Measurements from ENCODE around the gene IFI44. TPM values are rescaled to one million over a fixed set of nuclear protein-coding genes. Genes with fewer than 3 reads are reported as not detected.

Gene IFI44
- total and polyA plus RNA-seq, 4 donors: 5.9 to 17.9 (median 9.7) TPM

DNA sequence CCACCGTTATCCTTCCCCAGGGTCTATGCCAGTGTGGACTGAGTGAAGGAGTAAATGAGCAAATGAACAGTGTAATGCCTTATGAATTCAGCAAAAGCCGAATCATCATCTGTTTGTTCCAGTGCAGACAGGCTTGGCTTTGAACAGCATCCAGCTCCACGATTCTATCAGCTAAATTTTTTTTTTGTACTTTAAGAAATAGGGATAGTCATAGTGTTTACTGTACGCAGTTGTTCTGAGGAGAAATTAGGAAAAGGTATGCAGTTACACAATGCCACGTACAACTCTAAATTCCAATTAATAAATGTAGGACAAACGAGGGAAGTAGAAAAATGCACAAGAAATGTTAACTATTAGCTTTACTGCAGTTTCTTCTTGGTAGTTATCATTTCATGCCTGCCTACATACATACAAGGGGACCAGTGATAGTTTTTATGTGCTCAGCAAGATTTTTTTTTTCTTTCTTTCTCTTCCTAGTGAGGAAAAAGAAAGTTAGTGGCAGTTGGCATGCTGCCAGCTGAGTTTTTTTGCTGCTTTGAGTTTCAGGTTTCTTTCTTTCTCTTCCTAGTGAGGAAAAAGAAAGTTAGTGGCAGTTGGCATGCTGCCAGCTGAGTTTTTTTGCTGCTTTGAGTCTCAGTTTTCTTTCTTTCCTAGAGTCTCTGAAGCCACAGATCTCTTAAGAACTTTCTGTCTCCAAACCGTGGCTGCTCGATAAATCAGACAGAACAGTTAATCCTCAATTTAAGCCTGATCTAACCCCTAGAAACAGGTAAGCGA is 29.6 kb upstream of the IFI44 start, which contains the start of gene IFI44L:
IFI44L (plus strand) TSS at position 646 of the 777 bp plus-strand sequence. CDS start 7,468 bp downstream, outside the sequence.
- peaks cover 0 to 16% (median 7%) of the 10 kb centered on the region in 4 donors for H3K4me1 ChIP-seq (ENCODE audit: control insufficient read depth in 4 of 4, insufficient read depth in 4 of 4, low read length in 3 of 4)
- H3K27ac ChIP-seq (ENCODE audit: low read depth in 1 of 2, low read length in 2 of 2): peak within 1 kb of the TSS; percentile 29 to 33
- DNase-seq (ENCODE audit: low spot score): no peak
- no peaks in the 10 kb centered on the region for H3K36me3 ChIP-seq (ENCODE audit: control insufficient read depth in 4 of 4, insufficient read depth in 3 of 4, low read depth in 1 of 4, low read length in 3 of 4)
- H3K27me3 ChIP-seq (ENCODE audit: control insufficient read depth in 4 of 4, insufficient read depth in 4 of 4, low read length in 3 of 4): no peaks in the 10 kb centered on the region
- 29% methylated on average over 9 of the region's 9 CpGs for WGBS
- TF ChIP-seq SP1 (IDR thresholded peaks at IDR 0.05) (no peak), RXRA (IDR thresholded peaks at IDR 0.05) (no peak), NR2F2 (IDR thresholded peaks at IDR 0.05) (no peak), GABPA (IDR thresholded peaks at IDR 0.05 in 1 of 2, conservative IDR thresholded peaks at IDR 0.05 in 1 of 2) (no peak), FOXA2 (IDR thresholded peaks at IDR 0.05) (no peak), TAF1 (conservative IDR thresholded peaks at IDR 0.05) (no peak)
- TF ChIP-seq, protein P1, sequence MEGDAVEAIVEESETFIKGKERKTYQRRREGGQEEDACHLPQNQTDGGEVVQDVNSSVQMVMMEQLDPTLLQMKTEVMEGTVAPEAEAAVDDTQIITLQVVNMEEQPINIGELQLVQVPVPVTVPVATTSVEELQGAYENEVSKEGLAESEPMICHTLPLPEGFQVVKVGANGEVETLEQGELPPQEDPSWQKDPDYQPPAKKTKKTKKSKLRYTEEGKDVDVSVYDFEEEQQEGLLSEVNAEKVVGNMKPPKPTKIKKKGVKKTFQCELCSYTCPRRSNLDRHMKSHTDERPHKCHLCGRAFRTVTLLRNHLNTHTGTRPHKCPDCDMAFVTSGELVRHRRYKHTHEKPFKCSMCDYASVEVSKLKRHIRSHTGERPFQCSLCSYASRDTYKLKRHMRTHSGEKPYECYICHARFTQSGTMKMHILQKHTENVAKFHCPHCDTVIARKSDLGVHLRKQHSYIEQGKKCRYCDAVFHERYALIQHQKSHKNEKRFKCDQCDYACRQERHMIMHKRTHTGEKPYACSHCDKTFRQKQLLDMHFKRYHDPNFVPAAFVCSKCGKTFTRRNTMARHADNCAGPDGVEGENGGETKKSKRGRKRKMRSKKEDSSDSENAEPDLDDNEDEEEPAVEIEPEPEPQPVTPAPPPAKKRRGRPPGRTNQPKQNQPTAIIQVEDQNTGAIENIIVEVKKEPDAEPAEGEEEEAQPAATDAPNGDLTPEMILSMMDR (IDR thresholded peaks at IDR 0.05; ENCODE audit: low read depth, low read length, missing input control): no peak
- TF ChIP-seq, protein P2, sequence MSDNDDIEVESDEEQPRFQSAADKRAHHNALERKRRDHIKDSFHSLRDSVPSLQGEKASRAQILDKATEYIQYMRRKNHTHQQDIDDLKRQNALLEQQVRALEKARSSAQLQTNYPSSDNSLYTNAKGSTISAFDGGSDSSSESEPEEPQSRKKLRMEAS (IDR thresholded peaks at IDR 0.05): no peak
- H3K9ac ChIP-seq (ENCODE audit: low read depth in 1 of 2, low read length in 2 of 2): peak within 1 kb of the TSS; percentile 56 to 82
- no peaks in the 10 kb centered on the region for H3K9me3 ChIP-seq (ENCODE audit: control insufficient read depth in 4 of 4, low read length in 3 of 4)
- H3K4me3 ChIP-seq (ENCODE audit: low read depth in 1 of 3, low read length in 3 of 3): peak within 1 kb of the TSS; percentile 20 to 35 (median 21)

DNA sequence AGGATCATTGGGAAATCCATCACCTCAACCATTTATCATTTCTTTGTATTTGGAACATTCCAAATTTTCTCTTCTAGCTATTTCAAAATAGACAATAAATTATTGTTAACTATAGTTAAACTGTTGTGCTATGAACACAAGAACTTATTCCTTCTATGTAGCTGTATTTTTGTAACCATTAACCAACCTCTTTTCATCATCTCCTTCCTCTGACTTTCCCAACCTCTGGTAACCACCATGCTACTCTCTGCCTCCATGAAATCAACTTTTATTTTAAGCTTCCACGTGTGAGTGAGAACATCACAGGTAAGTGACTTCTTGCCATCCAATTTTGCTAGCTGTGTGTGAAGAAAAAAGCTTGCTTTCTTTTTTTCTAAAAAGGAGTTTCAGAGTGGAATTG is 29.0 kb upstream of the IFI44 start:
- Histone ChIP-seq H3K27me3 (ENCODE audit: control insufficient read depth in 4 of 4, insufficient read depth in 4 of 4, low read length in 3 of 4) (no peaks in the 10 kb centered on the region), H3K9ac (ENCODE audit: low read depth in 1 of 2, low read length in 2 of 2) (peak overlapping the region in 1 of 2 donors; percentile 82)

DNA sequence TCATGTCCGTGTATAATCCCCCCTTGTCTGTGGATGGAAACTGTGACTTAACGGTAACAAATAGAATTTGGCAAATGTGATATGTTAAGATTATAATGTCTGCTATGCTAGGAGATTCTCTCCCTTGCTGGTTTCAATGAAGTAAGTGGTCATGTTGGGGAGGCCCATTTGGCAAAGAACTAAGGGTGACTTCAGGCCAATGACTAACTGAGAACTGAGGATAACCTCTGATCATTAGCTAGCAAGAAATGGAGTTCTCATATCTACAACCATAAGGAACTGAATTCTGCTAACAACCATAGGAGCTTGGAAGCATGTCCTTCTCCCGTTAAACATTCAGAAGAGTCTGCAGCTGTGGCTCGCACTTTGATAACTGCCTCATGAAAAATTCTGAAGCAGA is 27.1 kb upstream of the IFI44 start:
- no peak for DNase-seq (ENCODE audit: low spot score)
- 82% methylated on average over 4 of the region's 4 CpGs for WGBS
- Histone ChIP-seq H3K27me3 (ENCODE audit: control insufficient read depth in 4 of 4, insufficient read depth in 4 of 4, low read length in 3 of 4) (no peaks in the 10 kb centered on the region), H3K27ac (ENCODE audit: low read depth in 1 of 2, low read length in 2 of 2) (no peak overlapping the region), H3K4me1 (ENCODE audit: control insufficient read depth in 4 of 4, insufficient read depth in 4 of 4, low read length in 3 of 4) (peaks cover 0 to 16% (median 5%) of the 10 kb centered on the region in 4 donors), H3K9ac (ENCODE audit: low read depth in 1 of 2, low read length in 2 of 2) (no peak overlapping the region), H3K36me3 (ENCODE audit: control insufficient read depth in 4 of 4, insufficient read depth in 3 of 4, low read depth in 1 of 4, low read length in 3 of 4) (no peaks in the 10 kb centered on the region), H3K4me3 (ENCODE audit: low read depth in 1 of 3, low read length in 3 of 3) (no peak overlapping the region), H3K9me3 (ENCODE audit: control insufficient read depth in 4 of 4, low read length in 3 of 4) (no peaks in the 10 kb centered on the region)
- TF ChIP-seq, protein P3, sequence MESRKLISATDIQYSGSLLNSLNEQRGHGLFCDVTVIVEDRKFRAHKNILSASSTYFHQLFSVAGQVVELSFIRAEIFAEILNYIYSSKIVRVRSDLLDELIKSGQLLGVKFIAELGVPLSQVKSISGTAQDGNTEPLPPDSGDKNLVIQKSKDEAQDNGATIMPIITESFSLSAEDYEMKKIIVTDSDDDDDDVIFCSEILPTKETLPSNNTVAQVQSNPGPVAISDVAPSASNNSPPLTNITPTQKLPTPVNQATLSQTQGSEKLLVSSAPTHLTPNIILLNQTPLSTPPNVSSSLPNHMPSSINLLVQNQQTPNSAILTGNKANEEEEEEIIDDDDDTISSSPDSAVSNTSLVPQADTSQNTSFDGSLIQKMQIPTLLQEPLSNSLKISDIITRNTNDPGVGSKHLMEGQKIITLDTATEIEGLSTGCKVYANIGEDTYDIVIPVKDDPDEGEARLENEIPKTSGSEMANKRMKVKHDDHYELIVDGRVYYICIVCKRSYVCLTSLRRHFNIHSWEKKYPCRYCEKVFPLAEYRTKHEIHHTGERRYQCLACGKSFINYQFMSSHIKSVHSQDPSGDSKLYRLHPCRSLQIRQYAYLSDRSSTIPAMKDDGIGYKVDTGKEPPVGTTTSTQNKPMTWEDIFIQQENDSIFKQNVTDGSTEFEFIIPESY (IDR thresholded peaks at IDR 0.05): no peak
- TF ChIP-seq, protein P2 (IDR thresholded peaks at IDR 0.05): no peak
- TF ChIP-seq JUND (IDR thresholded peaks at IDR 0.05) (no peak), HNF4A (conservative IDR thresholded peaks at IDR 0.05) (no peak), YY1 (IDR thresholded peaks at IDR 0.05) (no peak), NR2F2 (IDR thresholded peaks at IDR 0.05) (no peak)

More for the DNA sequence above, 29.0 kb upstream of the IFI44 start:
- WGBS: 30% methylated on average over 1 of the region's 1 CpG
- Histone ChIP-seq H3K36me3 (ENCODE audit: control insufficient read depth in 4 of 4, insufficient read depth in 3 of 4, low read depth in 1 of 4, low read length in 3 of 4) (no peaks in the 10 kb centered on the region), H3K27ac (ENCODE audit: low read depth in 1 of 2, low read length in 2 of 2) (peak overlapping the region in 1 of 2 donors; percentile 29), H3K9me3 (ENCODE audit: control insufficient read depth in 4 of 4, low read length in 3 of 4) (no peaks in the 10 kb centered on the region), H3K4me3 (ENCODE audit: low read depth in 1 of 3, low read length in 3 of 3) (peak overlapping the region; percentile 20 to 35 (median 21)), H3K4me1 (ENCODE audit: control insufficient read depth in 4 of 4, insufficient read depth in 4 of 4, low read length in 3 of 4) (peaks cover 0 to 16% (median 7%) of the 10 kb centered on the region in 4 donors)
- TF ChIP-seq GABPA (IDR thresholded peaks at IDR 0.05 in 1 of 2, conservative IDR thresholded peaks at IDR 0.05 in 1 of 2): no peak
- no peak for TF ChIP-seq YY1 (IDR thresholded peaks at IDR 0.05)
- TF ChIP-seq FOXA1 (IDR thresholded peaks at IDR 0.05): no peak
- TF ChIP-seq SP1 (IDR thresholded peaks at IDR 0.05): no peak
- no peak for DNase-seq (ENCODE audit: low spot score)
